LNCaP clone FGC (cell line): ENCODE results near the gene ADH7.

Experiments
- DNase-seq: peaks from one replicate; pipeline ENCODE4 v3.0.0-alpha.2; 2011; ENCODE audit warnings: low read depth
- H3K4me3 ChIP-seq: 2 replicates; pipeline ENCODE4 v1.5.1; 2011; ENCODE audit warnings: mild to moderate bottlenecking, low read depth, low read length, control low read depth
- CTCF ChIP-seq: IDR thresholded peaks from 2 replicates; pipeline ENCODE4 v1.5.1; 2012; ENCODE audit warnings: mild to moderate bottlenecking; ENCODE audit not compliant: control insufficient read depth, insufficient read depth; ENCODE audit errors: extremely low read depth

Gene ADH7

GRCh38 chr4:99463566-99463965 is 28.4 kb upstream of the ADH7 start:
- no peak overlapping the region for H3K4me3 ChIP-seq
- no peak for TF ChIP-seq CTCF
- no peak for DNase-seq

- peak; percentile 89 for TF ChIP-seq CTCF
- DNase-seq, result peak; percentile 46
- H3K4me3 ChIP-seq, result no peak overlapping the region
Measured at GRCh38 chr4:99462875-99463464, 27.8 kb upstream of the ADH7 start.

- no peak for TF ChIP-seq CTCF
- DNase-seq, result no peak
- H3K4me3 ChIP-seq, result no peak overlapping the region
Measured at GRCh38 chr4:99461623-99462401, 26.7 kb upstream of the ADH7 start.

GRCh38 chr4:99459546-99460042 is 24.5 kb upstream of the ADH7 start:
- DNase-seq, result no peak
- no peak overlapping the region for H3K4me3 ChIP-seq
- no peak for TF ChIP-seq CTCF

- no peak for TF ChIP-seq CTCF
- DNase-seq, result no peak
- no peak overlapping the region for H3K4me3 ChIP-seq
Measured at GRCh38 chr4:99458911-99459447, 23.8 kb upstream of the ADH7 start.

- no peak for TF ChIP-seq CTCF
- DNase-seq, result no peak
Measured at GRCh38 chr4:99457676-99458075, 22.5 kb upstream of the ADH7 start.

GRCh38 chr4:99457270-99457669 is 22.1 kb upstream of the ADH7 start:
- TF ChIP-seq CTCF, result no peak
- no peak for DNase-seq

More at GRCh38 chr4:99457676-99458075, 22.5 kb upstream of the ADH7 start:
- H3K4me3 ChIP-seq, result no peak overlapping the region

More at GRCh38 chr4:99457270-99457669, 22.1 kb upstream of the ADH7 start:
- no peak overlapping the region for H3K4me3 ChIP-seq
